Fibroblast of lung (primary cell): ENCODE data around the gene GMFB. TPM values are rescaled to one million over a fixed set of nuclear protein-coding genes. Genes with fewer than 3 reads are reported as not detected.
A peak's percentile ranks its signal among the peaks of the same experiment; 100 is the strongest.

Source experiments
- DNase-seq, 2 donors: peaks; one replicate each; pipeline versions ENCODE4 v3.0.0 to v3.0.0-alpha.2; 2010; ENCODE audit warnings: low read depth in 2 of 2
- H2AFZ ChIP-seq: 2 replicates; pipeline ENCODE4 v1.5.1; 2012; ENCODE audit warnings: low read length, control low read depth, inconsistent platforms
- H3K27ac ChIP-seq: 2 replicates; pipeline ENCODE4 v1.5.1; 2011; ENCODE audit warnings: low read length, control low read depth; ENCODE audit not compliant: insufficient read depth
- H3K27me3 ChIP-seq: 2 replicates; pipeline ENCODE4 v1.5.1; 2011; ENCODE audit warnings: mild to moderate bottlenecking, low read length; ENCODE audit not compliant: control insufficient read depth, insufficient read depth
- H3K36me3 ChIP-seq: 2 replicates; pipeline ENCODE4 v1.5.1; 2011; ENCODE audit warnings: low read length; ENCODE audit not compliant: control insufficient read depth, insufficient read depth
- H3K4me1 ChIP-seq: 2 replicates; pipeline ENCODE4 v1.5.1; 2011; ENCODE audit warnings: low read length; ENCODE audit not compliant: control insufficient read depth, insufficient read depth; ENCODE audit errors: extremely low read depth
- H3K4me2 ChIP-seq: 2 replicates; pipeline ENCODE4 v1.5.1; 2011; ENCODE audit warnings: low read length, control low read depth; ENCODE audit not compliant: insufficient read depth; ENCODE audit errors: extremely low read depth
- H3K4me3 ChIP-seq, 4 experiments: fragments of 200-600 bp in 1 of 4; sonication (generic) in 1 of 4; replicated peaks in 1 of 4; 2 replicates each; pipeline ENCODE4 v1.5.1; 2011 to 2016; ENCODE audit warnings: low read length in 4 of 4, low read depth in 3 of 4, mild to moderate bottlenecking in 3 of 4, control low read depth in 2 of 4, inconsistent platforms in 1 of 4, mixed read lengths in 1 of 4; ENCODE audit not compliant: insufficient read depth in 1 of 4; ENCODE audit errors: control extremely low read depth in 1 of 4
- H3K79me2 ChIP-seq: 2 replicates; pipeline ENCODE4 v1.5.1; 2012; ENCODE audit warnings: mild to moderate bottlenecking, low read length, inconsistent platforms; ENCODE audit not compliant: control insufficient read depth, insufficient read depth
- H3K9ac ChIP-seq: 2 replicates; pipeline ENCODE4 v1.5.1; 2011; ENCODE audit warnings: mild to moderate bottlenecking, low read length, control low read depth; ENCODE audit not compliant: insufficient read depth
- H3K9me3 ChIP-seq: 2 replicates; pipeline ENCODE4 v1.5.1; 2012; ENCODE audit warnings: low read depth, low read length; ENCODE audit not compliant: control insufficient read depth, insufficient read depth
- H4K20me1 ChIP-seq: 2 replicates; pipeline ENCODE4 v1.5.1; 2011; ENCODE audit warnings: low read length; ENCODE audit not compliant: control insufficient read depth, insufficient read depth; ENCODE audit errors: extremely low read depth
- EZH2 ChIP-seq: IDR thresholded peaks from 2 replicates; pipeline ENCODE4 v1.5.1; 2012; ENCODE audit warnings: low read length, control low read depth, mild to moderate bottlenecking; ENCODE audit errors: missing control alignments
- polyA plus RNA-seq, 2 donors: library from polyadenylated mRNA; depleted of rRNA in 1 of 2; stranded (reverse) in 1 of 2; unstranded in 1 of 2; fragments of >200 nt; gene quantifications; 2 replicates each; pipeline ENCODE4 v1.2.1, GENCODE V29; 2011 to 2012; ENCODE audit warnings: missing spikeins in 1 of 2
- total RNA-seq: library from RNA; depleted of rRNA; stranded (reverse); fragments of >200 nt; gene quantifications from 2 replicates; pipeline ENCODE4 v1.2.1, GENCODE V29; 2014
- TF ChIP-seq, protein P1 (sequence below), 2 donors: IDR thresholded peaks in 1 of 2; conservative IDR thresholded peaks in 1 of 2; 1 replicate in 1 of 2; 2 replicates in 1 of 2; pipeline ENCODE4 v1.5.1; 2011 to 2012; ENCODE audit warnings: low read length in 2 of 2, control low read depth in 1 of 2, inconsistent platforms in 1 of 2, low read depth in 1 of 2, mild to moderate bottlenecking in 1 of 2

The GMFB gene
- total and polyA plus RNA-seq, 2 donors (not counting 1 experiment from before 2014, with no cell fraction given) = 69.2 to 85.5 TPM

DNA sequence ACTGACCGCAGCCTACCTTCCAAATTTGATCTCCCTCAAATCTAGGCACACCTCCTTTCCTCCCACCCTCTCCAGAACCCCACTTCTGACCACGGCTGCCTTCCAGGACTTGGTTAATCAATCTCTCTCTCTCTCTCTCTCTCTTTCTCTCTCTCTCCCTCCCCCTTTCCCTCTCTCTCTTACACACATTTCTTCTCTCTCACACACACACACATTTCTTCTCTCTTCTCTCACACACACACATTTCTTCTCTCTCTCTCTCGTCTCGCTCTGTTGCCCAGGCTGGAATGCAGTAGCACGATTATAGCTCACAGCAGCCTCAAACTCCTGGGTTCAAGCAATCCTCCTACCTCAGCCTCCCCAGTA, 521 bp upstream of the GMFB start:
- H3K9me3 ChIP-seq = no peaks in the 10 kb centered on the region
- H4K20me1 ChIP-seq = no peaks in the 10 kb centered on the region
- no peaks in the 10 kb centered on the region for H3K27me3 ChIP-seq
- peaks cover 42% of the 10 kb centered on the region for H3K79me2 ChIP-seq
- peak overlapping the region; percentile 89 for H2AFZ ChIP-seq
- H3K9ac ChIP-seq = peak overlapping the region; percentile 11
- H3K4me1 ChIP-seq = peaks cover 2% of the 10 kb centered on the region
- no peaks in the 10 kb centered on the region for H3K36me3 ChIP-seq
- no peak for DNase-seq
- peak overlapping the region; percentile 71 for H3K4me2 ChIP-seq
- H3K4me3 ChIP-seq = peak overlapping the region; percentile 46 to 96 (median 77)
- H3K27ac ChIP-seq = peak overlapping the region; percentile 94
- no peak for TF ChIP-seq EZH2
- TF ChIP-seq, protein P1, sequence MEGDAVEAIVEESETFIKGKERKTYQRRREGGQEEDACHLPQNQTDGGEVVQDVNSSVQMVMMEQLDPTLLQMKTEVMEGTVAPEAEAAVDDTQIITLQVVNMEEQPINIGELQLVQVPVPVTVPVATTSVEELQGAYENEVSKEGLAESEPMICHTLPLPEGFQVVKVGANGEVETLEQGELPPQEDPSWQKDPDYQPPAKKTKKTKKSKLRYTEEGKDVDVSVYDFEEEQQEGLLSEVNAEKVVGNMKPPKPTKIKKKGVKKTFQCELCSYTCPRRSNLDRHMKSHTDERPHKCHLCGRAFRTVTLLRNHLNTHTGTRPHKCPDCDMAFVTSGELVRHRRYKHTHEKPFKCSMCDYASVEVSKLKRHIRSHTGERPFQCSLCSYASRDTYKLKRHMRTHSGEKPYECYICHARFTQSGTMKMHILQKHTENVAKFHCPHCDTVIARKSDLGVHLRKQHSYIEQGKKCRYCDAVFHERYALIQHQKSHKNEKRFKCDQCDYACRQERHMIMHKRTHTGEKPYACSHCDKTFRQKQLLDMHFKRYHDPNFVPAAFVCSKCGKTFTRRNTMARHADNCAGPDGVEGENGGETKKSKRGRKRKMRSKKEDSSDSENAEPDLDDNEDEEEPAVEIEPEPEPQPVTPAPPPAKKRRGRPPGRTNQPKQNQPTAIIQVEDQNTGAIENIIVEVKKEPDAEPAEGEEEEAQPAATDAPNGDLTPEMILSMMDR (conservative IDR thresholded peaks at IDR 0.05 in 1 of 2, IDR thresholded peaks at IDR 0.05 in 1 of 2; ENCODE audit: low read depth in 1 of 2, low read length in 2 of 2) = no peak

DNA sequence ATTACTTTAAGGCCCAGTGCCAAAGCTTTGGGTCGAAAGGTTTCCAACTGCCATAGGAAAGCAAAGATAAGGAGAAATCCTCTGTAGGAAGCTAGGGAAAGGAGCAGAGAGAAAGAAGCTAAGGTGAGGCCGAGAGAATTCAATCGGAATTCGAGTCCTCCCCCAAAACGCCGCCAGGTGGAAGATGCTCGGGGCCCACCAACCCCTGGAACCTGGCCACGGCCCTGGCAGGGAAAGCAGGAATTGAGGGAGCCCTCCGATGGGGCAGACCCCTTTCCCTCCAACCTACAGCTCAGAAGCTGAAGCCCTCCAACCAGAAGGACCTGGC, 498 bp downstream of the GMFB start:
- Histone ChIP-seq H3K4me1 (peaks cover 2% of the 10 kb centered on the region), H3K9me3 (no peaks in the 10 kb centered on the region), H3K27ac (peak overlapping the region; percentile 94), H4K20me1 (no peaks in the 10 kb centered on the region), H3K9ac (peak overlapping the region; percentile 92), H3K4me3 (peak overlapping the region; percentile 72 to 96 (median 80)), H3K4me2 (peak overlapping the region; percentile 77), H3K27me3 (no peaks in the 10 kb centered on the region), H3K36me3 (no peaks in the 10 kb centered on the region), H2AFZ (no peak overlapping the region), H3K79me2 (peaks cover 51% of the 10 kb centered on the region)
- TF ChIP-seq, protein P1 (conservative IDR thresholded peaks at IDR 0.05 in 1 of 2, IDR thresholded peaks at IDR 0.05 in 1 of 2; ENCODE audit: low read depth in 1 of 2, low read length in 2 of 2) = no peak
- no peak for TF ChIP-seq EZH2
- no peak for DNase-seq

DNA sequence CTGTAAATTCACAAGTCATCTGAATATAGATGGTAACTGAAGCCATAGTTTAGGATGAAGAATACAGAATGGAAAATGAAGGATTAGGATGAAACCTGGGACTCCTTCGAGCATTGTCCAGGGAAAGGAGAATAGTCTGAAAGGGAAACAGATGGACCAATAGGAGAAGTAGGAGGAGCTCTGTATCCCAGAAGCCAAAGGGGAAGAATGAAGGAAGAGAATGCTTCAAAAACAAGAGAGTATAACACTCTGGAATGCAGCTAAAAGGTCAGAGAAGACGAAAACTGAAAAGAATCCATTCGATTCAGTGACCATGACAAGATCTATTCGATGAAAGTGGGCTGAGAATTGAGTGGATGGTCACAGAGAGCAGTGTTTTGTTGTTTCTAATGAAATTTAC, 1.0 kb downstream of the GMFB start:
- Histone ChIP-seq H3K9me3 (no peaks in the 10 kb centered on the region), H3K4me3 (peak overlapping the region; percentile 72 to 96 (median 80)), H4K20me1 (peaks cover 4% of the 10 kb centered on the region), H3K36me3 (peaks cover 4% of the 10 kb centered on the region), H3K9ac (peak overlapping the region; percentile 92), H3K27me3 (no peaks in the 10 kb centered on the region), H2AFZ (no peak overlapping the region), H3K79me2 (peaks cover 56% of the 10 kb centered on the region), H3K4me1 (peaks cover 2% of the 10 kb centered on the region), H3K27ac (peak overlapping the region; percentile 94), H3K4me2 (peak overlapping the region; percentile 77)
- DNase-seq = peak; percentile 65 to 68
- TF ChIP-seq EZH2 = no peak
- TF ChIP-seq, protein P1 (conservative IDR thresholded peaks at IDR 0.05 in 1 of 2, IDR thresholded peaks at IDR 0.05 in 1 of 2; ENCODE audit: low read depth in 1 of 2, low read length in 2 of 2) = no peak
